HEK293T (cell line): ENCODE data around the gene CCDC136.

ENCODE experiments used
- CTCF ChIA-PET: fragments of 350-600 bp; formaldehyde crosslinking; extraction: SDS; loops from one replicate; lab custom pipeline; 2021; ENCODE audit warnings: antibody characterized with exemption, inconsistent platforms; lab: Yijun Ruan, JAX
- POLR2A ChIA-PET: fragments of 350-600 bp; formaldehyde crosslinking; extraction: SDS; loops from one replicate; lab custom pipeline; 2020; ENCODE audit warnings: antibody characterized with exemption, inconsistent platforms; lab: Yijun Ruan, JAX
- DNase-seq: peaks from one replicate; pipeline ENCODE4 v3.0.0; 2012; ENCODE audit warnings: mixed read lengths; ENCODE audit errors: extremely low spot score
- ARNT ChIP-seq: fragments of 450-650 bp; IDR thresholded peaks from 2 replicates; pipeline ENCODE4 v1.6.1; 2017; ENCODE audit warnings: mild to moderate bottlenecking
- BHLHE40 ChIP-seq: fragments of 450-650 bp; IDR thresholded peaks from 2 replicates; pipeline ENCODE4 v1.6.1; 2016; ENCODE audit warnings: mild to moderate bottlenecking, moderate library complexity, borderline replicate concordance
- CTBP1 ChIP-seq: fragments of 450-650 bp; IDR thresholded peaks from 2 replicates; pipeline ENCODE4 v1.6.1; 2016; ENCODE audit warnings: borderline replicate concordance
- ELF4 ChIP-seq: fragments of 450-650 bp; IDR thresholded peaks from 2 replicates; pipeline ENCODE4 v1.6.1; 2017; ENCODE audit warnings: antibody characterized with exemption
- FOXA1 ChIP-seq: fragments of 450-650 bp; IDR thresholded peaks from 2 replicates; pipeline ENCODE4 v1.6.1; 2016; ENCODE audit warnings: mild to moderate bottlenecking
- FOXK2 ChIP-seq: fragments of 450-650 bp; IDR thresholded peaks from 2 replicates; pipeline ENCODE4 v1.6.1; 2016; ENCODE audit warnings: mild to moderate bottlenecking
- FOXM1 ChIP-seq: fragments of 450-650 bp; IDR thresholded peaks from 2 replicates; pipeline ENCODE4 v1.6.1; 2017; ENCODE audit warnings: mild to moderate bottlenecking, borderline replicate concordance
- HDGF ChIP-seq: fragments of 450-650 bp; IDR thresholded peaks from 2 replicates; pipeline ENCODE4 v1.6.1; 2017; ENCODE audit warnings: antibody characterized with exemption, borderline replicate concordance
- L3MBTL2 ChIP-seq: fragments of 450-650 bp; conservative IDR thresholded peaks from 2 replicates; pipeline ENCODE4 v1.6.1; 2016; ENCODE audit warnings: mild to moderate bottlenecking
- LEF1 ChIP-seq: fragments of 450-650 bp; IDR thresholded peaks from 2 replicates; pipeline ENCODE4 v1.6.1; 2017; ENCODE audit warnings: mild to moderate bottlenecking, borderline replicate concordance
- NFRKB ChIP-seq: fragments of 450-650 bp; IDR thresholded peaks from 2 replicates; pipeline ENCODE4 v1.6.1; 2016; ENCODE audit warnings: mild to moderate bottlenecking, moderate library complexity
- PKNOX1 ChIP-seq: fragments of 450-650 bp; IDR thresholded peaks from 2 replicates; pipeline ENCODE4 v1.6.1; 2016
- SP1 ChIP-seq: fragments of 450-650 bp; IDR thresholded peaks from 2 replicates; pipeline ENCODE4 v1.6.1; 2017
- SUZ12 ChIP-seq: fragments of 450-650 bp; IDR thresholded peaks from 2 replicates; pipeline ENCODE4 v1.6.1; 2016; ENCODE audit warnings: mild to moderate bottlenecking
- TARDBP ChIP-seq: fragments of 450-650 bp; IDR thresholded peaks from 2 replicates; pipeline ENCODE4 v1.6.1; 2016
- ZNF384 ChIP-seq: fragments of 450-650 bp; IDR thresholded peaks from 2 replicates; pipeline ENCODE4 v1.6.1; 2016

CCDC136 gene

GRCh38 chr7:128846781-128847444 lies 55.1 kb downstream of the CCDC136 start:
- TF ChIP-seq FOXK2 (no peak), FOXA1 (no peak), FOXM1 (no peak), BHLHE40 (no peak), SP1 (no peak), ZNF384 (no peak), TARDBP (no peak), ARNT (no peak), LEF1 (no peak), CTBP1 (no peak), PKNOX1 (no peak), SUZ12 (no peak), L3MBTL2 (no peak), HDGF (no peak), ELF4 (no peak), NFRKB (no peak)
- DNase-seq, result no peak
- ChIA-PET CTCF (interaction anchor here (1.1 kb wide), 1 partner anchor 37 kb away, joined by 3 read pairs; no protein-coding TSS in a partner anchor), POLR2A (interaction anchor here (1.4 kb wide), 1 partner anchor 16 kb away, joined by 4 read pairs; the partner anchor contains the start of gene ATP6V1F)

DNA sequence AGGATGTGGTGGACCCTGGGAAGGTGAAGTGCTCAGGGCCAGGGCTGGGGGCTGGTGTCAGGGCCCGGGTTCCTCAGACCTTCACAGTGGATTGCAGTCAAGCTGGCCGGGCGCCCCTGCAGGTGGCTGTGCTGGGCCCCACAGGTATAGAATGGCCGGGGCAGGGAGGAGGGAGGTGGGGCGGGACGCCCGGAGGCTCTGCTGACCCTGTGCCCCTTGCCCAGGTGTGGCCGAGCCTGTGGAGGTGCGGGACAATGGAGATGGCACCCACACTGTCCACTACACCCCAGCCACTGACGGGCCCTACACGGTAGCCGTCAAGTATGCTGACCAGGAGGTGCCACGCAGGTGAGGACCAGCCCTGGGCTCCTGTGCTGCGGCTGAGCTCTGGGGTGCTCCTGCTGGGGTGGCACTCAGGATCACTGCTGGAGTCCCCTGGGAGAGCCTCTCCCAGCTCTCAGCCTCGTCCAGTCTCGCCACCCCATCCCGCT lies 56.0 kb downstream of the CCDC136 start:
- ChIA-PET POLR2A (no interaction called here), CTCF (no interaction called here)
- no peak for TF ChIP-seq ZNF384
- no peak for TF ChIP-seq PKNOX1
- TF ChIP-seq FOXA1, result no peak
- no peak for TF ChIP-seq FOXK2
- TF ChIP-seq L3MBTL2, result no peak
- no peak for TF ChIP-seq TARDBP
- no peak for TF ChIP-seq CTBP1
- TF ChIP-seq BHLHE40, result no peak
- no peak for TF ChIP-seq LEF1
- TF ChIP-seq ARNT, result no peak
- TF ChIP-seq HDGF, result no peak
- no peak for TF ChIP-seq SP1
- DNase-seq, result no peak

- no peak for DNase-seq
- ChIA-PET POLR2A (no interaction called here), CTCF (no interaction called here)
- TF ChIP-seq ARNT (no peak), L3MBTL2 (no peak), PKNOX1 (no peak), HDGF (no peak), CTBP1 (no peak), ZNF384 (no peak), LEF1 (no peak), TARDBP (no peak)
Measured at GRCh38 chr7:128848289-128849155, 56.8 kb downstream of the CCDC136 start.

DNA sequence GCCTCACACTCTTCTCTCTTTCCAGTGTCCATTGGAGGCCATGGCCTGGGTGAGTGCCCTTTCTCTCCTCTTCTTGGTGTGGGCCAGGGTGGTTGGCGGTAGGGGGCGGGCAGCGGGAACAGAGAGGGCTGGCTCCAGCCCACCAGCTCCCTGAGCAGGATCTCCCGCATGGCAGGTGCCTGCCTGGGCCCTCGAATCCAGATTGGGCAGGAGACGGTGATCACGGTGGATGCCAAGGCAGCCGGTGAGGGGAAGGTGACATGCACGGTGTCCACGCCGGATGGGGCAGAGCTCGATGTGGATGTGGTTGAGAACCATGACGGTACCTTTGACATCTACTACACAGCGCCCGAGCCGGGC lies 57.4 kb downstream of the CCDC136 start:
- DNase-seq, result no peak
- POLR2A ChIA-PET, result no interaction called here
- TF ChIP-seq HDGF, result no peak
- TF ChIP-seq L3MBTL2, result no peak
- TF ChIP-seq CTBP1, result no peak
- TF ChIP-seq SP1, result no peak
- TF ChIP-seq FOXK2, result no peak
- TF ChIP-seq FOXM1, result no peak
- TF ChIP-seq LEF1, result no peak
- no peak for TF ChIP-seq FOXA1
- TF ChIP-seq ARNT, result no peak
- TF ChIP-seq ELF4, result no peak
- TF ChIP-seq TARDBP, result no peak
- no peak for TF ChIP-seq SUZ12
- TF ChIP-seq NFRKB, result no peak
- TF ChIP-seq BHLHE40, result no peak
- TF ChIP-seq PKNOX1, result no peak
- no peak for TF ChIP-seq ZNF384
- CTCF ChIA-PET, result no interaction called here
